ENCODE data around the gene ASCL5. TPM values are rescaled to one million over a fixed set of nuclear protein-coding genes. Genes with fewer than 3 reads are reported as not detected.

The ASCL5 gene
- total RNA-seq, 4 donors from 2014 or later: not detected

DNA sequence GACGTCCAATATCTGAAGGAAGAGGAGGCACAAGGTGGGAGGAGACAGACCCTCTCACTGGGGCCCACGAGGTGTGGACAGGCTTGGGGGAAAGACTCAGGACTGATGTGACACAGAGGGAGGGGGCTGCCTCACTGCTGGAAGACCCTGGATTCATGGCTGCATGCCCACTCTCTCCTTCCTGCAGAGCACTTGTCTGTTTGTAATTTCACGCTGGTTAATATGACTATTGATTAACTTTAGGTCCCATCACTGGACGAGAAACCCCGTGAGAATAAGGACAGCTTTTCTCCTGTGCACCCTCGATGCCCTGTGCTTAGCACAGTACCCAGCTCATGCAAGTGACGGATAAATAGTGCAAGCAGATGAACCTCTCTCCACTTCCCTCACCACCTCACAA lies 49.9 kb downstream of the ASCL5 start:
- WGBS, 2 donors (ENCODE audit: low coverage in 1 of 2): 64 to 87% methylated on average over 2 to 7 of the region's 7 CpGs
- ATAC-seq: no peak
- TF ChIP-seq, protein P1, sequence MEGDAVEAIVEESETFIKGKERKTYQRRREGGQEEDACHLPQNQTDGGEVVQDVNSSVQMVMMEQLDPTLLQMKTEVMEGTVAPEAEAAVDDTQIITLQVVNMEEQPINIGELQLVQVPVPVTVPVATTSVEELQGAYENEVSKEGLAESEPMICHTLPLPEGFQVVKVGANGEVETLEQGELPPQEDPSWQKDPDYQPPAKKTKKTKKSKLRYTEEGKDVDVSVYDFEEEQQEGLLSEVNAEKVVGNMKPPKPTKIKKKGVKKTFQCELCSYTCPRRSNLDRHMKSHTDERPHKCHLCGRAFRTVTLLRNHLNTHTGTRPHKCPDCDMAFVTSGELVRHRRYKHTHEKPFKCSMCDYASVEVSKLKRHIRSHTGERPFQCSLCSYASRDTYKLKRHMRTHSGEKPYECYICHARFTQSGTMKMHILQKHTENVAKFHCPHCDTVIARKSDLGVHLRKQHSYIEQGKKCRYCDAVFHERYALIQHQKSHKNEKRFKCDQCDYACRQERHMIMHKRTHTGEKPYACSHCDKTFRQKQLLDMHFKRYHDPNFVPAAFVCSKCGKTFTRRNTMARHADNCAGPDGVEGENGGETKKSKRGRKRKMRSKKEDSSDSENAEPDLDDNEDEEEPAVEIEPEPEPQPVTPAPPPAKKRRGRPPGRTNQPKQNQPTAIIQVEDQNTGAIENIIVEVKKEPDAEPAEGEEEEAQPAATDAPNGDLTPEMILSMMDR (IDR thresholded peaks at IDR 0.05): no peak
- TF ChIP-seq POLR2AphosphoS5 (IDR thresholded peaks at IDR 0.05) (no peak), POLR2A (IDR thresholded peaks at IDR 0.05) (no peak), EP300 (IDR thresholded peaks at IDR 0.05) (no peak)
- Histone ChIP-seq H3K4me1 (no peaks in the 10 kb centered on the region), H3K4me3 (no peak overlapping the region), H3K36me3 (no peaks in the 10 kb centered on the region), H3K27ac (no peak overlapping the region), H3K9me3 (no peaks in the 10 kb centered on the region), H3K27me3 (no peaks in the 10 kb centered on the region)

DNA sequence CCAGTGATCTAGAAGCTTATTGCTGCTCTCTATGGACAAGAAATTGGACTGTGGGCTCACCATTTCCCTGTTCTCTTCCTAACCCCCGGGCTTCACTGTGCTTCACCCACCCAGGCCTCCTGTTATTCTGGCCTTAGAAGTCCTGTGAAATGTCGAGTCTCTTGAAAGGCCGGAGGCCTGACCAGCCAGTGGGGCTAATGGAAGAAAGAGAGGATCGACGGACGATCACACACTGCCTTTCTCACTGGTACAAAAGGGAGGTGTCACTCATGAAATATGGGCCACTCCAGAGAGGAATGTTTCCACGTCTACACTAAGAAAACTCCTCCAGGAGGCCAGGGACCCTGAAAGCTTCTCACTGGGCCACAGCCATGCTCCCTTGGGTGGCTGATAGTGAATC lies 50.9 kb downstream of the ASCL5 start:
- Histone ChIP-seq H3K36me3 (no peaks in the 10 kb centered on the region), H3K27ac (no peak overlapping the region), H3K9me3 (no peaks in the 10 kb centered on the region), H3K4me3 (no peak overlapping the region), H3K4me1 (no peaks in the 10 kb centered on the region), H3K27me3 (no peaks in the 10 kb centered on the region)
- TF ChIP-seq, protein P1 (IDR thresholded peaks at IDR 0.05): no peak
- TF ChIP-seq EP300 (IDR thresholded peaks at IDR 0.05) (no peak), POLR2A (IDR thresholded peaks at IDR 0.05) (no peak), POLR2AphosphoS5 (IDR thresholded peaks at IDR 0.05) (no peak)
- 0 to 80% methylated on average over 1 to 7 of the region's 7 CpGs for WGBS, 2 donors (ENCODE audit: low coverage in 1 of 2)
- no peak for ATAC-seq

- no peaks in the 10 kb centered on the region for H3K36me3 ChIP-seq
- TF ChIP-seq, protein P1 (IDR thresholded peaks at IDR 0.05): no peak
- TF ChIP-seq POLR2AphosphoS5 (IDR thresholded peaks at IDR 0.05) (no peak), POLR2A (IDR thresholded peaks at IDR 0.05) (no peak), EP300 (IDR thresholded peaks at IDR 0.05) (no peak)
- no peak for ATAC-seq
- H3K27ac ChIP-seq: no peak overlapping the region
- no peaks in the 10 kb centered on the region for H3K9me3 ChIP-seq
- no peaks in the 10 kb centered on the region for H3K4me1 ChIP-seq
- WGBS, 2 donors (ENCODE audit: low coverage in 1 of 2): 67% methylated on average over 3 of the region's 5 CpGs; no CpG with 5 or more reads in 1 of the 2 donors
- H3K4me3 ChIP-seq: no peak overlapping the region
- H3K27me3 ChIP-seq: no peaks in the 10 kb centered on the region
Measured at GRCh38 chr1:201074018-201074417, 53.0 kb downstream of the ASCL5 start.

GRCh38 chr1:201072922-201073321 lies 54.1 kb downstream of the ASCL5 start:
- 63 to 100% methylated on average over 1 to 4 of the region's 6 CpGs for WGBS, 2 donors (ENCODE audit: low coverage in 1 of 2)
- Histone ChIP-seq H3K4me3 (no peak overlapping the region), H3K9me3 (no peaks in the 10 kb centered on the region), H3K27ac (no peak overlapping the region), H3K36me3 (no peaks in the 10 kb centered on the region), H3K27me3 (no peaks in the 10 kb centered on the region), H3K4me1 (no peaks in the 10 kb centered on the region)
- TF ChIP-seq POLR2AphosphoS5 (IDR thresholded peaks at IDR 0.05) (no peak), POLR2A (IDR thresholded peaks at IDR 0.05) (no peak), EP300 (IDR thresholded peaks at IDR 0.05) (no peak)
- no peak for ATAC-seq

DNA sequence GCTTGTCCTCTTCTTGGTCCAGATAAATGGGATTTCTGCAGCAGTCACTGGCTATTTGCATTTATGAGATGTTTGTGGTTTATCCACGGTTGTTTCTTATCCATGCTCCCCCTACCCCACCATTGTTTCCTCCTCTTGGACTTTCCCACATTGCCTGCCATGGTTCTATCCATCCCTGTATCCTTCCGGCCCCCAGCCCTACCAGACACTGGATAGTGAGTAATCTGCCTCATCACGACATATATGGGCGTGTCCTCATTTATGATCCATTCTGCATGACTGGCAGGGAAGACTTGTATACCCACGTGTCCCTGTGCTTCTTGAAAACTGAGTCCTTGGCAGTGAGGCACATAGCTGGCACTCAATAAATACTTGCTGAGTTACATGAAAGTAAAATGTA lies 54.8 kb downstream of the ASCL5 start:
- TF ChIP-seq, protein P1 (IDR thresholded peaks at IDR 0.05): no peak
- TF ChIP-seq EP300 (IDR thresholded peaks at IDR 0.05): no peak
- no peak for TF ChIP-seq POLR2AphosphoS5 (IDR thresholded peaks at IDR 0.05)
- TF ChIP-seq POLR2A (IDR thresholded peaks at IDR 0.05): no peak
- H3K4me1 ChIP-seq: no peaks in the 10 kb centered on the region
- H3K4me3 ChIP-seq: no peak overlapping the region
- WGBS, 2 donors (ENCODE audit: low coverage in 1 of 2): 85 to 95% methylated on average over 2 to 4 of the region's 5 CpGs
- no peaks in the 10 kb centered on the region for H3K27me3 ChIP-seq
- H3K9me3 ChIP-seq: no peaks in the 10 kb centered on the region
- no peaks in the 10 kb centered on the region for H3K36me3 ChIP-seq
- ATAC-seq: no peak
- H3K27ac ChIP-seq: no peak overlapping the region
